Omental fat pad (tissue), 4 donors: ENCODE results near the gene CCNI2. TPM values are rescaled to one million over a fixed set of nuclear protein-coding genes. Genes with fewer than 3 reads are reported as not detected.
A peak's percentile ranks its signal among the peaks of the same experiment; 100 is the strongest.

Experiments used
- ATAC-seq: fragments of 150-250 bp; one replicate; pipeline ENCODE4 v1.9.1; 2016; ENCODE audit warnings: mild to moderate bottlenecking, moderate library complexity; ENCODE audit not compliant: low FRiP score
- DNase-seq: peaks from one replicate; pipeline ENCODE4 v3.0.0-alpha.2; 2019; ENCODE audit warnings: low spot score
- total RNA-seq, 4 donors: library from RNA; depleted of rRNA; stranded (reverse); fragments of >200 nt; gene quantifications; one replicate each; pipeline ENCODE4 v1.1.0, GENCODE V29; 2016
- TF ChIP-seq, protein P1 (sequence below), 3 donors: fragments of 450-650 bp; IDR thresholded peaks; one replicate each; pipeline ENCODE4 v1.5.1; 2016 to 2017; ENCODE audit warnings: antibody characterized with exemption in 3 of 3, mild to moderate bottlenecking in 3 of 3, moderate library complexity in 2 of 3

The CCNI2 gene, protein sequence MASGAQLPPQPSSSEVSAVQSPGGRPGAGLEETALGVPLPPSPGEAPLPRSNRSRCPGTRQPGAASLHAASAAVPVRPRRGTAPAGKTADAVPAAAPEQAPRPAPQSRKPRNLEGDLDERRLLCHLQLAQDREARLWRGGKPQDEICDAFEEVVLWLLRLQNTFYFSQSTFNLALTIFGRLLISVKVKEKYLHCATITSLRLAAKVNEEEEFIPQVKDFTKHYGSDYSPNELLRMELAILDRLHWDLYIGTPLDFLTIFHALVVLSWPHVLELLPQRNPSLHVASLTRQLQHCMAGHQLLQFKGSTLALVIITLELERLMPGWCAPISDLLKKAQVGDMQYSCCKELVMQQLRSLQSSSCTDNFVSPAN
- total RNA-seq = under 1 TPM in 2 of 4 donors, not detected in 2; 0.12 to 0.19 TPM

DNA sequence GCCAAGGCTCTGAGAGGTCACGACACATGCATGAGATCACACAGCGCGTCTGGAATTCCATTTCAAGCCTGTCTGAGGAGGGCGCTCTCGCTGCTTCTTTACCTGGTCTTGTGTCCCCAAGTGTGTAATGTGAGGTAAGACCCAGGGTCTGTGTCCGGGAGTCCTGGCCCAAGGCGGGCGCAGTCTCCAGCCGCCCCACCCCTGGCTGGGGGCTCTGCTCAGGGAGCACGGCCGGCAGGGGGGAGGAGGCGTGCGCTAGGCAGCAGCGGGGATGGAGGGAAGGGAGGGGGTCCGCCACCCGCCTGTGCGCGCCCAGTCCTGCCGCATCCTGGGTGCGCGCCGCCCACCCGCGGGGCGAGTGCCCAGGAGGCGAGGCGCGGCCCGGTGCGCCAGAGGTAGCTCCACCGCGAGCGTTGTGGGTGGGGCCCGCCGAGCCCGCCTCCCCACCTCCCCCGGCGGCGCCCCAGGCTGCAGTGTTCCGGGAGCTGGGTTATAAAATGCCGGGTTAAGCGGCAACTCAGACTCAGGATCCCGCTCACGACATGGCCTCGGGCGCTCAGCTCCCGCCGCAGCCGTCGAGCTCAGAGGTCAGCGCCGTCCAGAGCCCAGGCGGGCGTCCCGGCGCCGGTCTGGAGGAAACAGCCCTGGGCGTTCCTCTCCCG is at the start of gene CCNI2:
TSS of gene CCNI2 (plus strand) at position 473 of the 662 bp plus-strand sequence. CDS start at position 543, 70 bp downstream.
- no peak for DNase-seq
- peak; percentile 65 for ATAC-seq
- TF ChIP-seq, protein P1, sequence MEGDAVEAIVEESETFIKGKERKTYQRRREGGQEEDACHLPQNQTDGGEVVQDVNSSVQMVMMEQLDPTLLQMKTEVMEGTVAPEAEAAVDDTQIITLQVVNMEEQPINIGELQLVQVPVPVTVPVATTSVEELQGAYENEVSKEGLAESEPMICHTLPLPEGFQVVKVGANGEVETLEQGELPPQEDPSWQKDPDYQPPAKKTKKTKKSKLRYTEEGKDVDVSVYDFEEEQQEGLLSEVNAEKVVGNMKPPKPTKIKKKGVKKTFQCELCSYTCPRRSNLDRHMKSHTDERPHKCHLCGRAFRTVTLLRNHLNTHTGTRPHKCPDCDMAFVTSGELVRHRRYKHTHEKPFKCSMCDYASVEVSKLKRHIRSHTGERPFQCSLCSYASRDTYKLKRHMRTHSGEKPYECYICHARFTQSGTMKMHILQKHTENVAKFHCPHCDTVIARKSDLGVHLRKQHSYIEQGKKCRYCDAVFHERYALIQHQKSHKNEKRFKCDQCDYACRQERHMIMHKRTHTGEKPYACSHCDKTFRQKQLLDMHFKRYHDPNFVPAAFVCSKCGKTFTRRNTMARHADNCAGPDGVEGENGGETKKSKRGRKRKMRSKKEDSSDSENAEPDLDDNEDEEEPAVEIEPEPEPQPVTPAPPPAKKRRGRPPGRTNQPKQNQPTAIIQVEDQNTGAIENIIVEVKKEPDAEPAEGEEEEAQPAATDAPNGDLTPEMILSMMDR (IDR thresholded peaks at IDR 0.05) = no peak

DNA sequence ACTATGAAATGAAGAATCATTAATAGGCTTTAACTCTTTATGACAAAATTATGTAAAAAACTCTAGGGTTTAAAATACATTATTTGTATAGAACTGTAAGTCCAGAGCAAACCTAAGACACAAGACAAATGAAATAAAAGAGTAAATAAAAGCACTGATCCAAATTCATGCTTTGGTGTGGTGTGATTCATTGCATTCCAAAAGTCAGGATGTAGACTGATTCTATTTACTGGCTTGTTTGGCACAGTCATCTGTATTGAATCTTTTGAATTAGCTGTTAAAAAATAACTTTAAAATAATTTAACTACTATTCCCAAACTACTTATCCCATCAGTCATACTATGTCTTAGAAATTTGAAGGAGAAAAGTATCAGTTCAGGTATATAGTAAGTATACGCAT is 42.4 kb upstream of the CCNI2 start:
- ATAC-seq = no peak
- no peak for DNase-seq
- TF ChIP-seq, protein P1 (IDR thresholded peaks at IDR 0.05) = no peak

DNA sequence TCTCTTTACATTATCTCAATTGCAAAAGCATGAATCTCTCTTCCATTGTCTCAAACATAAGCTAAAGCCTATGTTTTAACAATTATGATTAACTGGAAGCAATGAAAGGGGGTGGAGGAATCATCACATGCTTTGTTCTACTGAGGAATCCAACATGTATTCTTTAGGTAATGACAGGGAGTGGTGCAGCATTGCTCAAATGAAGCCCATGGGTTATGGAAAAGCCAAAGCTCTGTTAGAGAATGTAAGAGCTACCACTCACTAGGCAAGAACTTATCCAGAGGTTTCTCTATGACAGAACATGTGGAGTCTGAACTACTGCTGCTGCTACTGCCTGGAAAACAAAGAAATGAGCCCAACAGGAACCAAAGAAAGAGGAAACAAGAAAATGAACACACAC is 38.6 kb upstream of the CCNI2 start:
- no peak for DNase-seq
- ATAC-seq = no peak
- TF ChIP-seq, protein P1 (IDR thresholded peaks at IDR 0.05) = no peak

DNA sequence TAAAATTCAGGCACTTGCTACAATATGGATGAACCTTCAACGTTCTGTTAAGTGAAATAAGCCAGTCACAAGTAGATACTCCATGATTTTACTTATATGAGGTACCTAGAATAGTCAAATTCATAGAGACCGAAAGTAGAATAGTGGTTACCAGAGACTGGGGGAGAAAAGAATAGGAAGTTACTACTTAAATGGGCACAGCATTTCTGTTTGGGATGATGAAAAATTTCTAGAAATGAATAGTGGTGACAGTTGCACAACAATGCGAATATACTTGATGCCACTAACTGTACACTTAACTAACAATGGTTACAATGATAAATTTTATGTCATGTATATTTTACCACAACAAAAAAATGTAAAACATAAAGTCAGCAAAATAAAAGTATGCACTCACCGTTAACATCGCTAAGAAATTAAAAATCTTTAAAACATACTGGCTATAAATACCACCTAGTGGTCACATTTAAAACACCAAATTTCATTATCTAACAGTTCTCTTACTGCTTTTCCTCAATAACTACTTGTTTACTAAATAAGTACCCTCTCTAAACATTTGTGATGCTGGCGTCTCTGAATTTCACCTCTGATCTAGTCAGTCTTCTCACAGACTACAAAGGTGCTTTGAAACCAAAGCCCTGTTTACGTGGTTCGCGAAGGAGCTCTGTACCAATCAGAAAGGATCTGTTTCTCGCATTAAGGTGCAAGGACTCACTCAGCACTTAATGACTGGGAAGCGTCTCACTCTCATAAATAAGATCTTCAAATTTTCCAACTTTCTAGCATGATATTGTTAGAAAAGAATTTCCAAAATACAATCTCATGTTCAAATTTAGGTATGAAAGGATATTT is 32.5 kb upstream of the CCNI2 start:
- TF ChIP-seq, protein P1 (IDR thresholded peaks at IDR 0.05) = no peak
- DNase-seq = no peak
- ATAC-seq = no peak

DNA sequence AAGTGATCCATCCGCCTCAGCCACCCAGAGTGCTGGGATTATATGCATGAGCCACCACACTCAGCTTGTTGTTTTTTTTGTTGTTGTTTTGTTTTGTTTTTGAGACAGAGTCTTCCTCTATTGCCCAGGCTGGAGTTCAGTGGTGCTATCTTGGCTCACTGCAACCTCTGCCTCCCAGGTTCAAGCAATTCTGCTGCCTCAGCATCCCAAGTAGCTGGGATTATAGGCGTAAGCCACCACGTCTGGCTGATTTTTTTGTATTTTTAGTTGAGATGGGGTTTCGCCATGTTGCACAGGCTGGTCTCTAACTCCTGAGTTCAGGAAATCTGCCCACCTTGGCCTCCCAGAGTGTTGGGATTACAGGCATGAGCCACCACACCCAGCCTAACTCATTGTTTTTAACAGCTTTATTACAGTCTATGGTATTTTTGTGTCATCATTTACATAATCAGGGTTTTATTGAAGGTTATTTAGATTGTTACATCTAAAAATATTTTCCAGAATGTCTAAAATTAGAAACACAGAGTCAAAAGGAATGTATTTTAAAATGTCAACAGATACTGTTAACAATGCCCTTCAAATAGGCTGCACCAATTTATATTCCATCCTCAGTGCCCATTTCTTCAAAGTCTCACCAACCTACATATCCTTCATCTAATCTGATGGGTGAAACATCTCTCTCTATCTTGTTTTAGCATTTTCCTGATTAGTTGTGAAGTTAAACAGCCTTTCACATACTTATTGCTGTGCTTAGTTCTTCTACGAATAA is 28.5 kb upstream of the CCNI2 start:
- TF ChIP-seq, protein P1 (IDR thresholded peaks at IDR 0.05) = no peak
- no peak for ATAC-seq

DNA sequence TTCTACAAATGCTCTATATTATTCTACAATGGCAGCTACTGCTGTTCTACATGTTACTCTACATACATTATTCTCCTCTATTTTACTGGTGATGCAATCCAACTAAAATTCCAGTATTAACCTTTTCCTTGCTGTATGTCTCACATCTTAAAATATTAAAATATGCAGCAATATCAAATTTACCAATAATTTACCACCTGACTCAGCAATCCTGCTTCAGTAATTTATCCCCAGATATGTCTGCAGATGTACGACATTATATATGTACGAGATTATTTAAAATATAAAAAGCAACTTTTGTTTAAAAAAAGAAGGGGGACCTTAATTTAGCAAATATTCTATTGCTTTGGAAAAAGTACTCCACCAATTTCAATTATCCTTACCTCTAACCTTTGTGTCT is 21.5 kb upstream of the CCNI2 start:
- TF ChIP-seq, protein P1 (IDR thresholded peaks at IDR 0.05) = no peak
- ATAC-seq (no peak), DNase-seq (no peak)

More for the DNA sequence above, 28.5 kb upstream of the CCNI2 start:
- DNase-seq = no peak
